SKM-1 (cell line): Measurements from ENCODE around the gene SOD3.

Experiments used
- DNase-seq: peaks from one replicate; lab custom pipeline; 2025; ENCODE audit not compliant: unreplicated experiment; lab: John Stamatoyannopoulos, UW

The SOD3 gene, protein sequence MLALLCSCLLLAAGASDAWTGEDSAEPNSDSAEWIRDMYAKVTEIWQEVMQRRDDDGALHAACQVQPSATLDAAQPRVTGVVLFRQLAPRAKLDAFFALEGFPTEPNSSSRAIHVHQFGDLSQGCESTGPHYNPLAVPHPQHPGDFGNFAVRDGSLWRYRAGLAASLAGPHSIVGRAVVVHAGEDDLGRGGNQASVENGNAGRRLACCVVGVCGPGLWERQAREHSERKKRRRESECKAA

DNA sequence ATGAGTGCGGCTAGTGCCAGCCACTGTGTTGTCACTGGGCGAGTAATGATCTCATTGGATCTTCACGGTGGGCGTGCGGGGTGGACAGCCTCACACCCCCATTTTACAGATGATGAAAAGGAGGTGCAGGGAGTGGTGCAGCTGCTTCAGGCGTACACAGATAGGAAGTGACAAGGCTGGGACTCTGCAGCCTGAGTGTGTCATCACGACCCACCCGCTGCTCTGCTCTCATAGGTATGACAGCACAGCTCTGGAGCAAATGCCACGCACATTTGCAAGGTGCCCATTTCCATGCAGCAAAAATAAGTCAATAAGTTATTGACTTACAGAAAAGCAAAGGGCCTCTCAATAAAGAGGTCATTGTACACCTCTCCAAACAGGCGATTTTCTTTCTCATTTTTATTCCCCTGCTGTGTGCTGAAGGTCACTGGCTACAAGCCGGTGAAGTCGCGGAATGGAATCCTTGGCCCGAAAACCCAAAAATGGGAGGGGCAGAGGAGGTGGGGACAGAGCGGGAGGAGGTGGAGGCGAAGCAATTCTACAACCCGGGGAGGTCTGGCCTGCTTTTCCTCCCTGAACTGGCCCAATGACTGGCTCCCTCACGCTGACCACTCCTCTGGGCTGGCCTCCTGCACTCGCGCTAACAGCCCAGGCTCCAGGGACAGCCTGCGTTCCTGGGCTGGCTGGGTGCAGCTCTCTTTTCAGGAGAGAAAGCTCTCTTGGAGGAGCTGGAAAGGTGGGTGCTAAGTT, at the start of gene SOD3:
TSS of gene SOD3 (plus strand) at position 658 of the 750 bp plus-strand sequence. CDS start 3,949 bp downstream, outside the sequence.
- no peak for DNase-seq

- no peak for DNase-seq
These were observed 48.0 kb upstream of the SOD3 start for GRCh38 chr4:24747234-24747975.

DNA sequence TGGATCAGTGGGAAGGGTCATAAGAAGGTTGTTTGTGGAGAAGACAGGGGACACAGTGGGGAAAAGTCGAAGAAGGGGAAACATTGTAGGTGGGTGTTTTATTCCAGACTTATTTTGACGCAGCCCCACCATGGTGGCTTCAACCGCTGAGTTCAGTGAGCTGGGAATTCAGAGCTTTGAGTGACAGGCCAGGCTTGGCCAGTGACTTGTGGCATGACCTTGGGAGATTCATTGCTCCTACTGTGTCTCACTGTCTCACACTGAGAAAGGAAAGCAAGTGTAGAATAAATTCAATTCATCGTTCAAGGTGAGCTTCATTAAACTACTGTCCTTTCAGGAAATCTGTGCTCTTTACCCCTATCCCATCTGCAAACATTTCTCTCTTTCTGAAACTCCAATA, 47.4 kb upstream of the SOD3 start:
- DNase-seq, result no peak

DNA sequence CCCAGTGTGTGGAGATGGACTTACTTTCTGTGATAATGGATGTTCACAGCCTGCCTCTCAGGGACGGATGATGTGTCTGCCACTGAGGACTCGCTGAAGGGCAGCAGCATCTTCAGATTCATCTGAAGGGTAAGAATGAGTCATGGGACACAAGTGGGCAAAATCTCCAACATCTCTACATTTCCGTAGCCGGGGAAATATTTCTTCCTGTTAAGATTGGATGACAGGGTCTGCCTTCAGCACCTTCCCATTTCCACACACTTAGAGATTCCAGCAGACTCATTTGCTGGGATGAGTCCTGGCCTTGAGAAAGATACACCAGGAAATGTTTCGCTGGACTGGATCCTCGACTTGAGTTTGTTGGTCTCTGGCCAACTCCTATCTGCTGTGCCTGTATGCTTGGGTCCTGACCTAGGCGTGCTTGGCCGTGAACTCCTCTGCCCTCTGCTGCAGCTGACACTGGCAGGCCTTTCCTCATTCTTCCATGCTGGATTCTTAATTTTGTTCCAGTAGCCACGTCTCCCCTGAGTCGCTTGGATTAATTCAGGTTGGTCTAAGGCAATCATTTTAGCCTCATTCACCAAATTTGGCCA, 46.5 kb upstream of the SOD3 start:
- no peak for DNase-seq

DNA sequence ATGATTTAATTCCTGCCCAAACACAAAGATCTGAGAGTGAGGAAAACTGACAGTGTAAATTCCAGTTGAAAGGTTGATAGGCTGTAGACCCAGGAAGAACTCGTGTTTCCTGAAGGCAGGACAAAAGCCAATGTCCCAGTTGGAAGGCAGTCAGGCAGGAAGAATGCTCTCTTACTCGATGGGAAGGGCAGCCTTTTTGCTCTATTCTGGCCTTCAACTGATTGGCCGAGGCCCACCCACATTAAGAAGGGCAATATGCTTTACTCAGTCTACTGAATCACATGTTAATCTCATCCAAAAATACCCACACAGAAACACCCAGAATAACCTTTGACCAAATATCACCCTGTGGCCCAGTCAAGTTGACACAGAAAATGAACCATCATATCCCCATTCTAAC, 45.3 kb upstream of the SOD3 start:
- no peak for DNase-seq

DNA sequence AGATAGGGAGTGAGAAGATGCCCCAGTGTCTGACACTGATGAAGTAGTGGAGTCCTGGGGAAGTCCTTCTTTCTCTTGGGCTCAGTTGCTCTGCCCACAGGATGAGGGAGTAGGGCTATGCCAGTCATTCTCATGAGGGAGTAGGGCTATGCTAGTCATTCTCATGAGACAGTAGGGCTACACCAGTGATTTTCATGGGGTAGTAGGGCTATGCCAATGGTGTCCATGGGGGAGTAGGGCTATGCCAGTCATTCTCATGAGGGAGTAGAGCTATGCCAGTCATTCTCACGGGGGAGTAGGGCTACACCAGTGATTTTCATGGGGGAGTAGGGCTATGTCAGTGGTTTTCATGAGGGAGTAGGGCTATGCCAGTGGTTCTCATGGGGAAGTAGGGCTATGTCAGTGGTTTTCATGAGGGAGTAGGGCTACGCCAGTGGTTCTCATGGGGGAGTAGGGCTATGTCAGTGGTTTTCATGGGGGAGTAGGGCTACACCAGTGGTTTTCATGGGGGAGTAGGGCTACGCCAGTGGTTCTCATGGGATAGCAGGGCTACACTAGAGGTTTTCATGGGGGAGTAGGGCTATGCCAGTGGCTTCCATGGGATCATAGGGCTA, 43.3 kb upstream of the SOD3 start:
- DNase-seq, result no peak

DNA sequence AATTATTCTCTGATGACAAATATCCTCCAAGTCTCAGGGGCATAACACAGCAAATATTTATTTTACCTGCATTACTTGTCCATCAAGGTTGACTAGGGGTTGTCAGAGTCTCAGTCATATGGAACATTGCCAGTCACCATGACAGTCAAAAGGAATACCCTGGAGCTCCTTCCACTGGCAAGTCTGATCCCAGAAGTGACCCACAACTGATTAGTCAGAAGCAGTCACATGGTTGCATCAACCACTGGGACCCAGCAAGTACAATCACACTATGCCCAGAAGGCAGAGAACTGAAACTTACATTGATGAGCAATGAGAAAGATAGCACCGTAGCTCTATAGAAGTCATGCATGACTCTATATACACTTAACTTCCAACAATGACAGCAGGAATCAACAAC, 41.9 kb upstream of the SOD3 start:
- no peak for DNase-seq

- no peak for DNase-seq
These were observed 40.8 kb upstream of the SOD3 start for GRCh38 chr4:24754571-24754970.

DNA sequence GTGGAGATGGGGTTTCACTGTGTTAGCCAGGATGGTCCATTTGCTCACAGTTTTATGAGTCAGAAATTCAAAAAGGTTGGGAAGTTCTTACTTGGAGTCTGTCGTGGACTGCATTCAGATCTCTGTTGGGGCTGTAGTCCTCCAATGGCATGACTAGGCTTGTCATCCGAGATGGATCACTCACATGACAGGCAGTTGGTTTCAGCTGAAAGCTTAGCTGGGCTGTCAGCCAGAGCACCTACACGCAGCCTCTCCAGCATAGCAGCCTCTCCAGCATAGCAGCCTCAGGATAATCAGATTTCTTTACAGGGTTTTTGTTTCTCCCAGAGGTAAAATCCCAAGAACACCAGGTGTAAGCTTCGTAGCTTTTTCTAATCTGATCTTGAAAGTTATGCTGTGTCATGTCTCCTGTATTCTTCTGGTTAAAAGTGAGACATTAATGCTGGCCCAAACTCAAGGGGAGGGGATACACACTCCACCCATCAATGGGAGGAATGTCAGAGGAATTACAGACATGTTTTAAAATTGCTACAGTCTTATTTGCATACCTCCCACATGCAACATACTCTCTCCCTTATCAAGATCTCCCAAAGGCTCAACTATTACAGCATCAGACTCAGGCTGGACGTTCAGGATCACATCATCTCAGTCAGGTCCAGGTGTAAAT, 31.6 kb upstream of the SOD3 start:
- DNase-seq, result no peak

DNA sequence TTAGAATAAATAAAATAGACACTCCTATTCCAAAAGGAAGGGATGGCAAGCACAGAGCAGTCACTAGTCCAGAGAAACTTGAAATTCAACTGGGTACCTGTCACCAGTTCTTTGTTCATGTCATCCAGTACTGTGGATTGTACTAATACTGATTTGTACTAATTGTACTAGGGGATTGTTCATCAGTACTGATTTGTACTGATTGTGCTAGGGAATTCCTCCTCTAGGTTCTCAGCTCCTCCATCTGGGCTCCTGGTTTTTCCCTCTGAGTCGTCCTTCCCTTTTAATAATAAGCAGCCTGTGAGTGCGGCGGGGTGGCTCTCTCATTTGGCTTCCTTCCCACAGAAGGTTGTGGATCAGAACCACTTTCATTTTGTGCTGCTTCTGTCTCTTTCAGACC, 31.0 kb upstream of the SOD3 start:
- DNase-seq, result no peak

- no peak for DNase-seq
These were observed 29.9 kb upstream of the SOD3 start for GRCh38 chr4:24765376-24765988.

- DNase-seq, result no peak
These were observed 27.4 kb upstream of the SOD3 start for GRCh38 chr4:24768006-24768405.

DNA sequence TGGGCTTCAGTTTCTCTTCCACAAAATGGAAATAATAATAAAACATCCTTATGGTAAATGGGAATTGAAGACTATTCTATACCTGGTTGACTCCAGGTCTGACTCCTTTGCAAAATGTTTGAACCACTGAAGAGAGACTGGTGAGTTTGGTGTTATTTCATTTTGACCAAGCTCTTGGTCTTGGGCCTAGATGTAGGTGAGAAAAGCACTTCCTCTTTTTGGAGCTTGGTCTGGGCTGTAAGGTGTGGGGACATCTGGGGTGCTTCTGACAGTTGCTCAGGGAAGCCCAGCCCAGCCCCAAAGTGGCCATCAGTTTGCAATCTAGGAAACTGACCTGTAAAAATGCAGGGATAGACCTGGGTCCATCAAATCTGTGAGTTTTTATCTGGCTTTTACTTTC, 26.8 kb upstream of the SOD3 start:
- DNase-seq, result no peak

- DNase-seq, result no peak
These were observed 25.8 kb upstream of the SOD3 start for GRCh38 chr4:24769571-24769970.

- DNase-seq, result no peak
These were observed 25.3 kb upstream of the SOD3 start for GRCh38 chr4:24770032-24770584.

DNA sequence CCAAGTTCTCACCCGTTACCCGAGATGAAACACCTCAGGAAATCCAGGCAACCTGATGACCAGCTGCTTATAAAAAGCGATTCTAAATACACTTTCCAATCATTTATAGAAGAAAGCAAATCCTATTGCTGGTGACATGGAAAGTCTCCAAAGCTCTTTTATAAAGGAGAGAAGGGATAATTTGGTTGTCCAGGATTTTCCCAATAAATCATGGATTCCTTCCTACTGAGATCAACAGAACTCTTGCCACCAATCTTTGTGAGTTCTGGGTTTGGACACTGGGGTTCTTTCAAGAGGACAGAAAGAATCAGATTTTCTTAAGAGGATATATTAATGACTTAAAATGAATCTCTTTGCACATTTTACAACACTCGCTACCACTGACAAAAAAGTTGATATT, 24.7 kb upstream of the SOD3 start:
- DNase-seq, result no peak

GRCh38 chr4:24771241-24771640, 24.1 kb upstream of the SOD3 start:
- DNase-seq, result no peak

GRCh38 chr4:24772061-24772705, 23.2 kb upstream of the SOD3 start:
- DNase-seq, result no peak

DNA sequence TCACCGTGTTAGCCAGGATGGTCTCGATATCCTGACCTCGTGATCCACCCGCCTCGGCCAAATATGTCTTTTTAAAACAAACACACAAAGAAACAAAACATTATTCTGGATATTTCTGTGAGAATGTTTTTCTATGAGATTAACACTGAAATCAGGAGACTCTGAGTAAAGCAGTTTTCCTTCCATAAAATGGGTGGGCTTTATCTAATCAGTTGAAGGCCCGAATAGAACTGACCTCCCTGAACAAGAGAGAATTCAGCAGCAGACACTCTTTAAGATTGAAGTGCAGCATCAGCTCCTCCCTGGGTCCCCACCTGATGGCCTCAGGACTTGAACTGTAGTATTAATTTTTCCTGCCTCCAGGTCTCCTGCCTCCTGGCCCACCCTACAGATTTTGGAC, 22.4 kb upstream of the SOD3 start:
- DNase-seq, result no peak

DNA sequence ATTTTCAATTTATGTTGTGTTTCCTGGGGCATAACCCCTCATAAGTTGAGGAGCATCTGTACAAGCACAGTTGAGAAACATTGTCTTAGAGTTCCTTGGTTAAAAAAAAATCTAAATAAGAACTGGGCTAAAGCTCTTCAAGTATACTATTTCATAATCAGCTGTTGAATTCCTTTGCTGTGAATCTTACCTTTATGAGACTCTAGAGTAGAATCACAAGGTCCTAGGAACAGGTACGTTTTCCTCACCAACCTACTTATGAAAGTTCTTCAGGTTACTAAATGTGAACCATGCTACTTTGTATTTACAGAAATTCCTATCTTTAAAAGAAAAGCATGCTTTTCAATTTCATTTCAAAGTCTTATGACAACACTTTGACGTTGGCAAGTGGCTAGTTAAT, 20.9 kb upstream of the SOD3 start:
- no peak for DNase-seq
